Measurements from ENCODE around the gene DOHH. TPM values are rescaled to one million over a fixed set of nuclear protein-coding genes. Genes with fewer than 3 reads are reported as not detected.

DOHH gene
- 28.7 and 36.4 TPM in 2 replicates for total RNA-seq (2014; rRNA removed; shearing (Covaris generic))

GRCh38 chr19:3500429-3501101, at the start of gene DOHH:
Gene DOHH (minus strand): TSS chr19:3500674. CDS start chr19:3496814, 3,860 bp downstream.

GRCh38 chr19:3538965-3539755, 38.7 kb upstream of the DOHH start, which contains the start of gene TEKTIP1:
Gene TEKTIP1 (plus strand): TSS chr19:3539174. CDS start chr19:3539178, 4 bp downstream.

DNA sequence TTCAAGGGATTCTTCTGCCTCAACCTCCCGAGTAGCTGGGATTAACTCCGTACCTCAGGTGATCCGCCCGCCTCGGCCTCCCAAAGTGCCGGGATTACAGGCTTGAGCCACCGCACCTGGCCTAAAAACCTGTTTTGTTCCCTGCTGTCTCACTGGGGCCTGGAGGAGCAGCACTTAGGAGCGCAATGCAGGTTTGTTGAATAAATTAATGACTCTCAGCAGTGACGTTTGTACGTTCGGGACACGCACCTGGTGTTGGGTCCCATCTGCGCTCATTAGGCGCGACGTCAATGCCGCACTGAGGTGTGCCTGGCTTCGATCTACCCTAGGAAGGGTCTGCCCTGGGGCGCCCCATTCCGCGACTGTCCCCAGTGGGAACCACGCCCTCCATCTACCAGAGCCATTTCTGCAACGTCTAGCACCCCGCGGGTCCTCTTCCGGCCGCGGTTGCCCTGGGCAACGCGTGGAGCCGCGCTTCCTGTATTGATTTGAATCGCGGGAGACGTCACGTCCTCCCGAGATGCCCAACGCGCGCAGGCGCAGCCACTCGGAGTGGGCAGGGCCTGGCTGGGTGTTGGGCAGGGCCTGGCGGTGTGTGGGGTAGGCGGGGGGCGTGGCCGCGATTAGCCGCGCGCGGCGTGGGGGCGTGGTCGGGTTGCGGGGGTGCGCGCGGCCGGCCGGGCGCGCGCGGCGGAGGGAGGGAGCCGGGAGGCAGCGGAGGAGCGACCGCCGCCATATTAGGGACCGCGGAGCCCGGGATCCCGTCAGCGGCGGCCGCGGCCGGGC, 5.3 kb upstream of the DOHH start, which contains the start of gene FZR1:
FZR1 (plus strand) TSS at position 714 of the 786 bp plus-strand sequence. CDS start 16,679 bp downstream, outside the sequence.

DNA sequence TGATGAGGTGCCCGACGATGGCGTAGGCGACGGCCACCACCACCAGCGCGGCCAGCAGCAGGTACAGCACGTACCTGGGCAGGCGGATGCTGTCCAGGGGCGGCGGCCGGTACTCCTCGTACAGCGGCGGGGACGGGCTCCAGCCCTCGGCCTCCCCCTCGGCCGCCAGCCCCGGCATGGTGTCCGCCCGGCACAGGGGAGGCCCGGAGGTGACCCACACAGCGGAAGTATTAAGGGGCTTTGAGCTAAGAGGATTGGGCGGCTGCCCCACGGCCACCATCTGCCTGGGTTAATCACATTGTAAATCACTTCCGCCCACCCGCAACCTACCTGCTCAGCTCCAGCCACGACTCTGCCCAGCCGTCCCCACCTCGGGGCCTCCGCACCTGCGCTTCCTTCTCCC, 17.2 kb downstream of the DOHH start, which contains the start of gene SMIM44:
SMIM44 (minus strand) TSS at position 216 of the 403 bp plus-strand sequence; CDS start at position 178, 38 bp downstream.

DNA sequence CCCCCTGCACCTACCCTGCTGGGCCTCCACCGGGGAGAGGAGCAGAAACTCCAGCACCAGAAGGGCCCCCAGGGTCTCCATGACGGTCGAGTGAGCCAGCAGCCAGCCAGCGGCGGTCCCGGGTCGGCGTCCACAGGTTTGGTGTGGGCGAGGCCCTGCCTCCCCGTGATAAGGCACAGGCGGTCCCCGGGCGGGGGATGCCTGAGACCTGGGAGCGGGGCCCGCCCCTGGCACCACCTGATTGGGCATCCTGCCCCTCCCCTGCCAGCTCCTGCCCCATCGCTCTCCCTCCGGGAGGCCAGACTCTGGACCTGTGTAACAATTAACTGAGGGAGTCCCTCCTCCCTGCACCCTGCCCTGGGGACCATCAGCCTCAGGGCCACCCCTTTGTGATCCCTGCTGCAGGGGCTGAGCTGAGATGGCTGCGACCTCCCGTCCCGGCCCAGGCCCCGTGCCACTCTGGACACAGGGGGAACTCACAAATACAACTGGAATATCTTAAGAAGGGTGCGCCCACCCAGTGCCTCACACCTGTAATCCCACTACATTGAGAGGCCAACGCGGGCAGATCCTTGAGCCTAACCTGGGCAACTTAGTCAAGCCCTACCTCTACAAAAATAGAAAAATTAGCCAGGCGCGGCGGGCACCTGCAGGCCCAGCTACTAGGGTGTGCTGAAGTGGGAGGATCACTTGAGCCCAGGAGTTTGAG, 19.9 kb downstream of the DOHH start, which contains the start of gene SMIM24:
SMIM24 (minus strand) TSS at position 143 of the 709 bp plus-strand sequence; CDS start at position 81, 62 bp downstream.

Small RNA genes lying within 50 kb of the gene (small RNA-seq; reads per million reads assigned to genes)
- not detected for gene RF00212

Other genes starting within 250 kb of the DOHH start
- 29.2 and 39.6 TPM in 2 replicates for gene NFIC, start 134.1 kb downstream of the DOHH start, total RNA-seq (2014; rRNA removed; shearing (Covaris generic))
- gene SMIM24, start 20.1 kb downstream of the DOHH start, total RNA-seq (2014; rRNA removed; shearing (Covaris generic)): not detected in 2 replicates
- gene SMIM44, start 17.2 kb downstream of the DOHH start, total RNA-seq (2014; rRNA removed; shearing (Covaris generic)): not detected in 2 replicates
- 37.2 and 41.3 TPM in 2 replicates for gene FZR1, start 5.6 kb upstream of the DOHH start, total RNA-seq (2014; rRNA removed; shearing (Covaris generic))
- not detected in 2 replicates for gene TEKTIP1, start 38.5 kb upstream of the DOHH start, total RNA-seq (2014; rRNA removed; shearing (Covaris generic))
- gene MFSD12, start 56.9 kb upstream of the DOHH start, total RNA-seq (2014; rRNA removed; shearing (Covaris generic)): 346 and 438 TPM in 2 replicates
- 260 and 301 TPM in 2 replicates for gene HMG20B, start 72.3 kb upstream of the DOHH start, total RNA-seq (2014; rRNA removed; shearing (Covaris generic))
- gene GIPC3, start 84.8 kb upstream of the DOHH start, total RNA-seq (2014; rRNA removed; shearing (Covaris generic)): not detected in 2 replicates
- 0.32 and 0.87 TPM in 2 replicates for gene TBXA2R, start 106.2 kb upstream of the DOHH start, total RNA-seq (2014; rRNA removed; shearing (Covaris generic))
- 26.7 and 39.1 TPM in 2 replicates for gene CACTIN, start 126.1 kb upstream of the DOHH start, total RNA-seq (2014; rRNA removed; shearing (Covaris generic))
- gene PIP5K1C, start 199.8 kb upstream of the DOHH start, total RNA-seq (2014; rRNA removed; shearing (Covaris generic)): 9.5 and 11.2 TPM in 2 replicates
- gene TJP3, start 207.7 kb upstream of the DOHH start, total RNA-seq (2014; rRNA removed; shearing (Covaris generic)): 0.03 TPM in 1 of 2 replicates, not detected in the other

Measured in A375 (cell line).